Nephron progenitor cell (in vitro differentiated cells): Measurements from ENCODE around the gene C6orf120.

Experiments used
- DNase-seq: peaks from one replicate; pipeline ENCODE4 v3.0.0; 2021
- H3K27ac Mint-ChIP-seq: 2 replicates; pipeline ENCODE4 v1.8.0; 2021; ENCODE audit warnings: mild to moderate bottlenecking, moderate library complexity, mixed read lengths
- H3K27me3 Mint-ChIP-seq: 2 replicates; pipeline ENCODE4 v1.8.0; 2021; ENCODE audit warnings: mild to moderate bottlenecking, low read depth, mixed read lengths; ENCODE audit not compliant: poor library complexity
- H3K36me3 Mint-ChIP-seq: 2 replicates; pipeline ENCODE4 v1.8.0; 2021; ENCODE audit warnings: low read depth, mixed read lengths
- H3K4me1 Mint-ChIP-seq: 2 replicates; pipeline ENCODE4 v1.8.0; 2021; ENCODE audit warnings: mixed read lengths
- H3K4me3 Mint-ChIP-seq: 2 replicates; pipeline ENCODE4 v1.8.0; 2021; ENCODE audit warnings: mild to moderate bottlenecking, moderate library complexity, mixed read lengths
- H3K9me3 Mint-ChIP-seq: 2 replicates; pipeline ENCODE4 v1.8.0; 2021; ENCODE audit warnings: mild to moderate bottlenecking, moderate library complexity, mixed read lengths
- CTCF ChIP-seq: fragments of 200-600 bp; sonication (generic); IDR thresholded peaks from 2 replicates; pipeline ENCODE4 v1.5.0; 2021; ENCODE audit warnings: antibody characterized with exemption

The C6orf120 gene

GRCh38 chr6:169671563-169671962, 30.4 kb upstream of the C6orf120 start:
- Mint-ChIP-seq H3K36me3 (peaks cover 63% of the 10 kb centered on the region), H3K4me1 (no peaks in the 10 kb centered on the region), H3K27ac (no peak overlapping the region), H3K27me3 (no peaks in the 10 kb centered on the region), H3K9me3 (no peaks in the 10 kb centered on the region), H3K4me3 (no peak overlapping the region)
- TF ChIP-seq CTCF: no peak
- no peak for DNase-seq

- Mint-ChIP-seq H3K27me3 (no peaks in the 10 kb centered on the region), H3K36me3 (peaks cover 82% of the 10 kb centered on the region), H3K9me3 (peaks cover 5% of the 10 kb centered on the region), H3K4me1 (peaks cover 6% of the 10 kb centered on the region), H3K27ac (no peak overlapping the region), H3K4me3 (no peak overlapping the region)
- no peak for DNase-seq
- no peak for TF ChIP-seq CTCF
Observed at GRCh38 chr6:169675011-169675410, 26.9 kb upstream of the C6orf120 start.

GRCh38 chr6:169677096-169677495, 24.8 kb upstream of the C6orf120 start:
- Mint-ChIP-seq H3K27ac (no peak overlapping the region), H3K4me3 (no peak overlapping the region), H3K9me3 (peaks cover 21% of the 10 kb centered on the region), H3K27me3 (no peaks in the 10 kb centered on the region), H3K4me1 (peaks cover 6% of the 10 kb centered on the region), H3K36me3 (peaks cover 90% of the 10 kb centered on the region)
- no peak for TF ChIP-seq CTCF
- DNase-seq: no peak

GRCh38 chr6:169678342-169678741, 23.6 kb upstream of the C6orf120 start:
- H3K9me3 Mint-ChIP-seq: peaks cover 24% of the 10 kb centered on the region
- peaks cover 6% of the 10 kb centered on the region for H3K4me1 Mint-ChIP-seq
- H3K36me3 Mint-ChIP-seq: peaks cover 92% of the 10 kb centered on the region
- no peak overlapping the region for H3K27ac Mint-ChIP-seq
- no peak for TF ChIP-seq CTCF
- no peak overlapping the region for H3K4me3 Mint-ChIP-seq
- no peak for DNase-seq
- H3K27me3 Mint-ChIP-seq: no peaks in the 10 kb centered on the region

- no peak overlapping the region for H3K27ac Mint-ChIP-seq
- TF ChIP-seq CTCF: no peak
- peaks cover 67% of the 10 kb centered on the region for H3K9me3 Mint-ChIP-seq
- peaks cover 2% of the 10 kb centered on the region for H3K4me1 Mint-ChIP-seq
- no peak for DNase-seq
- no peak overlapping the region for H3K4me3 Mint-ChIP-seq
- peaks cover 97% of the 10 kb centered on the region for H3K36me3 Mint-ChIP-seq
- peaks cover 10% of the 10 kb centered on the region for H3K27me3 Mint-ChIP-seq
Observed at GRCh38 chr6:169684056-169684455, 17.9 kb upstream of the C6orf120 start.

GRCh38 chr6:169685860-169686259, 16.1 kb upstream of the C6orf120 start:
- Mint-ChIP-seq H3K27ac (no peak overlapping the region), H3K9me3 (peaks cover 71% of the 10 kb centered on the region), H3K4me3 (no peak overlapping the region), H3K27me3 (peaks cover 10% of the 10 kb centered on the region), H3K36me3 (peaks cover 95% of the 10 kb centered on the region), H3K4me1 (no peaks in the 10 kb centered on the region)
- no peak for TF ChIP-seq CTCF
- no peak for DNase-seq
